Ascending aorta (tissue), 2 donors: Measurements from ENCODE around the gene COPS2. TPM values are rescaled to one million over a fixed set of nuclear protein-coding genes. Genes with fewer than 3 reads are reported as not detected.

Experiments used
- DNase-seq, 2 donors: peaks; one replicate each; pipeline ENCODE4 v3.0.0-alpha.2; 2019; ENCODE audit warnings: low spot score in 2 of 2
- H3K27ac ChIP-seq, 2 donors: fragments of 200-600 bp; sonication (generic); one replicate each; pipeline ENCODE4 v1.5.1; 2016 to 2017; ENCODE audit warnings: mild to moderate bottlenecking in 1 of 2
- H3K27me3 ChIP-seq: fragments of 200-600 bp; sonication (generic); one replicate; pipeline ENCODE4 v1.5.1; 2017
- H3K36me3 ChIP-seq, 2 donors: fragments of 200-600 bp; sonication (generic); one replicate each; pipeline ENCODE4 v1.5.1; 2016
- H3K4me1 ChIP-seq, 2 donors: fragments of 200-600 bp; sonication (generic); one replicate each; pipeline ENCODE4 v1.5.1; 2016 to 2017; ENCODE audit warnings: mild to moderate bottlenecking in 1 of 2
- H3K4me3 ChIP-seq, 2 donors: fragments of 200-600 bp; sonication (generic); one replicate each; pipeline ENCODE4 v1.5.1; 2016 to 2017; ENCODE audit warnings: mild to moderate bottlenecking in 1 of 2
- H3K9me3 ChIP-seq, 2 donors: fragments of 200-600 bp; sonication (generic); one replicate each; pipeline ENCODE4 v1.5.1; 2016
- CTCF ChIP-seq, 3 experiments: fragments of 200-600 bp in 2 of 3; fragments of 450-650 bp in 1 of 3; sonication (generic) in 2 of 3; IDR thresholded peaks; one replicate each; pipeline ENCODE4 v1.5.1; 2016 to 2019; ENCODE audit warnings: antibody characterized with exemption in 3 of 3, mild to moderate bottlenecking in 1 of 3, moderate library complexity in 1 of 3
- intact Hi-C: fragments of 100-400 bp; cut with DNase I; formaldehyde crosslinking; loops from one replicate; pipeline ENCODE4 v1.15.1; 2023
- total RNA-seq: library from RNA; depleted of rRNA; stranded (reverse); fragments of >200 nt; gene quantifications from one replicate; pipeline ENCODE4 v1.1.0, GENCODE V29; 2016

The COPS2 gene
- total RNA-seq, 1 donor from 2014 or later = 56.0 TPM

GRCh38 chr15:49148298-49148697 is 7.1 kb downstream of the COPS2 start:
- no peaks in the 10 kb centered on the region for H3K27me3 ChIP-seq
- DNase-seq = no peak
- peaks cover 0 to 16% of the 10 kb centered on the region in 2 donors for H3K4me1 ChIP-seq
- H3K4me3 ChIP-seq = no peak overlapping the region
- no peak for TF ChIP-seq CTCF (IDR thresholded peaks at IDR 0.05)
- intact Hi-C loops = loop anchor here (5.0 kb wide), 1 partner anchor 101 kb away; the partner anchor contains the start of gene SECISBP2L
- H3K36me3 ChIP-seq = peaks cover 5 to 9% of the 10 kb centered on the region in 2 donors
- H3K27ac ChIP-seq = no peak overlapping the region
- H3K9me3 ChIP-seq = no peaks in the 10 kb centered on the region

DNA sequence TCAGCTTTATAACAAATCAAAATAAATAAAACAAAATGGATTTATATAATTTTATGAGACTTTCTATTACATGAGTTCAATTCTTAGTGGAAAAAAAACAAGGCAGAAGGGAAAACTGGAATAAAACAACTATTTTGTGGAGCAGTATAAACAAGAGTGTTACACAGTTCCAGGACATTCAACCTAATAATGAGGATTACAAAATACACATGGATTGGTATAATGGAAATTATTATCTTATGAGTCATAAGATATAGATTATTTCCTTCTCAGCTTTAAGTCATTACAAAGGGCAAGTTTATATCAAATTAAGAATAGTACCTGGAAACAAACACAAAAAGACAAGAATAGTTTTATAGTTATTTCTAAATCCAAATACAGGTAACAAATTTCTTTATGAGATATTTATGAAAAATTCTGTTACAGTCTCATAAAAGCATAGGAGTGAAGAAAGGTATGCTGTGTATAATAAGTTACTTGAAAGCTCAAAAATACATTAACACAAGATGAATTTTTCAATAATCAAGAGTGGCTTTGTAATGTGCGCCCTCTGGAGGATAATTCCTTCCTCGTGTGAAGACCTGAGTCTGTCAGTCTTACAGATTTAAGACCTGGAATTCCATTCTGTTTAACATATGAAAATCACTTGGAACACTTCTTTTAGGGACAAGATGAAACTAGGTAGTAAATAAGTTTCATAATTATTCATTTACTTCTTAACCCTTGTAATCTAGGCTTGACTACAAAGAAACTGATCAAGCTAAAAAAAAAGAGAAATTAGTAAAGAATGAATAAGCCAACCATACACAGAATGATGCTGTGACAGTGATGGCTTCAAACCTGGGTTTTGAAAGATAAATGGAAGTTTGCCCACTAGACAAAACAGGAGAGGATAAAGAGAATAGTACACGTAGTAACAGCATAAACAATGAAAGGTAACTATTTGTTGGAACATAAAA is 9.5 kb downstream of the COPS2 start:
- H3K27me3 ChIP-seq = no peaks in the 10 kb centered on the region
- H3K4me3 ChIP-seq = no peak overlapping the region
- no peak overlapping the region for H3K27ac ChIP-seq
- TF ChIP-seq CTCF (IDR thresholded peaks at IDR 0.05) = peak; percentile 22 to 73 (median 59)
- no peak for DNase-seq
- peaks cover 28 to 31% of the 10 kb centered on the region in 2 donors for H3K36me3 ChIP-seq
- intact Hi-C loops = loop anchor here (1.0 to 5.0 kb wide), 2 partner anchors 99 to 285 kb away; partner anchors contain the start of gene SECISBP2L
- no peaks in the 10 kb centered on the region for H3K9me3 ChIP-seq
- H3K4me1 ChIP-seq = peaks cover 0 to 14% of the 10 kb centered on the region in 2 donors

DNA sequence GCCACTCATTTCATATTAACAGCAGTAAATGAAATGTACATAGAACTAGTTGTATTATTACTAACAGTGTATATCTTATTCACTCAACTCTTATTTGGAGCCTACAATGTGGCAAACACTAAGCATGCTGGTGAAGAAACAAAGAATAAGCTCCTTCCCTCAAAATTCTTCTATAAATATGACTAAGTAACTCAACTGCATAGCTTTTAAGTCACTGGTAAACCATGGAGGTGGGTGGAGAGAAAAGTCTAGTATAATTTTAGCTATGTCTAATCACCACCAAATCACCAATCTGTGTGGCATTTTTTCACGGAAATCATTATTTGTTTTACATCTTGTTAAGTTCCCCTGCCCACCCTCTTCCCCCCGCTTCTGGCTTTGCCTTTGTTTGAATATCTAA is 17.5 kb downstream of the COPS2 start:
- Histone ChIP-seq H3K9me3 (no peaks in the 10 kb centered on the region), H3K4me1 (no peaks in the 10 kb centered on the region), H3K4me3 (no peak overlapping the region), H3K36me3 (peaks cover 70 to 96% of the 10 kb centered on the region in 2 donors), H3K27ac (no peak overlapping the region), H3K27me3 (no peaks in the 10 kb centered on the region)
- no peak for DNase-seq
- intact Hi-C loops = no loop called here
- no peak for TF ChIP-seq CTCF (IDR thresholded peaks at IDR 0.05)

DNA sequence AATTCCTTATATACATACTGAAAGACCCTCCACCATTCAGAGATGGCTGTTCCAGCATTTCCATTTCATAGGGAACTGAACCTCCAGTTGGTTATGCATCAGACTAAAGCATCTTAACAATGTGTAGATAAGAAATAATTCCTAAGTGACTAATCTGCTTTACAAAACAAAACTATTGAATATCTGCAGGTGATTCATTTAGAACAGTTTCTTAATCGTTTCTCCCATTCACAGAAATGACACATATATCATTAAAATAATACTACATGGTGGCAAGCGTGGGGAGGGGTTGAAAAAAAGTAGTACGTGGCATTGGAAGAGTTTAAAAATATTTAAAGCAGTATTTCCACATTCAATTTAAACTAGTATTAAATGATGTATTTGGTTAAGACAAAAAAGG is 19.5 kb downstream of the COPS2 start:
- no peak overlapping the region for H3K27ac ChIP-seq
- H3K4me3 ChIP-seq = no peak overlapping the region
- TF ChIP-seq CTCF (IDR thresholded peaks at IDR 0.05) = no peak
- no peaks in the 10 kb centered on the region for H3K4me1 ChIP-seq
- intact Hi-C loops = no loop called here
- no peaks in the 10 kb centered on the region for H3K9me3 ChIP-seq
- no peak for DNase-seq
- H3K27me3 ChIP-seq = no peaks in the 10 kb centered on the region
- peaks cover 52 to 92% of the 10 kb centered on the region in 2 donors for H3K36me3 ChIP-seq

DNA sequence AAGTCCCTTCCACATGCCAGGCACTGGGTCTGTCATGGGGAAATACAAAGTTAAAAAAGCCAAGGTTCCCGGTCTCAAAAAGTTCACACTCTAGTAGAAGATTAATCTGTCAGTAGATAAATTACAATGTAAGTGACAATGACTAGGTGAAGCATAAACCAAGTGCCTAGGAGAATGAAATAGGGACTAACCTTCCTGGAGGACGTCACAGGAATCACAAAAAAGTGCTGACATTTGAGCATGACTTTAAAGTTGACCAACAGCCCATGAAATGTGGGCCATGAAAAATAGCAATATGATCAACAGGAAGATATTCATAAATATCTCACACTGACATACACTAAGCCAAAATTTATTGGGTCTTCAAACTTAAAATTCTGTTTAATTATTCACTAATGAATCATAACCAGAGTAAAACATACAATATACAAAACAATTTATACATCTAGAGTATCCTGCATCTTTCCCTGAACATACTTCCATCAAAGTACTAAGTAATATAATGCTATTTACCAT is 20.0 kb downstream of the COPS2 start:
- TF ChIP-seq CTCF (IDR thresholded peaks at IDR 0.05) = no peak
- DNase-seq = no peak
- no peak overlapping the region for H3K27ac ChIP-seq
- intact Hi-C loops = no loop called here
- peaks cover 50 to 92% of the 10 kb centered on the region in 2 donors for H3K36me3 ChIP-seq
- no peaks in the 10 kb centered on the region for H3K4me1 ChIP-seq
- H3K4me3 ChIP-seq = no peak overlapping the region
- H3K9me3 ChIP-seq = no peaks in the 10 kb centered on the region
- no peaks in the 10 kb centered on the region for H3K27me3 ChIP-seq
